Trophoblast cell (in vitro differentiated cells and primary cell): ENCODE measurements around the gene ITGBL1.
A peak's percentile ranks its signal among the peaks of the same experiment; 100 is the strongest.

Source experiments
- DNase-seq, 2 donors: peaks; one replicate each; pipeline ENCODE4 v3.0.0-alpha.2; 2016
- H2AFZ ChIP-seq: 2 replicates; pipeline ENCODE4 v1.6.1; 2013; ENCODE audit warnings: low read length, moderate library complexity, mild to moderate bottlenecking; ENCODE audit not compliant: insufficient read depth, poor library complexity
- H2AK5ac ChIP-seq: 2 replicates; pipeline ENCODE4 v1.6.1; 2013; ENCODE audit warnings: mild to moderate bottlenecking, low read length
- H2BK120ac ChIP-seq: 2 replicates; pipeline ENCODE4 v1.6.1; 2013; ENCODE audit warnings: low read length, mild to moderate bottlenecking, moderate library complexity; ENCODE audit not compliant: insufficient read depth, poor library complexity
- H2BK12ac ChIP-seq: 2 replicates; pipeline ENCODE4 v1.6.1; 2013; ENCODE audit warnings: mild to moderate bottlenecking, low read length, moderate library complexity
- H2BK5ac ChIP-seq: 2 replicates; pipeline ENCODE4 v1.6.1; 2013; ENCODE audit warnings: low read length, low read depth, moderate library complexity, mild to moderate bottlenecking; ENCODE audit not compliant: poor library complexity
- H3K14ac ChIP-seq: 2 replicates; pipeline ENCODE4 v1.6.1; 2013; ENCODE audit warnings: mild to moderate bottlenecking, low read length
- H3K18ac ChIP-seq: 2 replicates; pipeline ENCODE4 v1.6.1; 2013; ENCODE audit warnings: mild to moderate bottlenecking, low read length
- H3K23ac ChIP-seq: 2 replicates; pipeline ENCODE4 v1.6.1; 2013; ENCODE audit warnings: low read length
- H3K27ac ChIP-seq: 2 replicates; pipeline ENCODE4 v1.5.1; 2013; ENCODE audit warnings: low read depth, mild to moderate bottlenecking, inconsistent platforms, low read length, moderate library complexity
- H3K27me3 ChIP-seq: 2 replicates; pipeline ENCODE4 v1.6.1; 2013; ENCODE audit warnings: inconsistent platforms, mild to moderate bottlenecking, low read length, moderate library complexity; ENCODE audit not compliant: insufficient read depth
- H3K36me3 ChIP-seq, 2 experiments: 1 replicate in 1 of 2; 2 replicates in 1 of 2; pipeline ENCODE4 v1.6.1; 2013; ENCODE audit warnings: low read length in 2 of 2, mild to moderate bottlenecking in 2 of 2, moderate library complexity in 1 of 2; ENCODE audit not compliant: insufficient read depth in 2 of 2, control insufficient read depth in 1 of 2
- H3K4ac ChIP-seq: 2 replicates; pipeline ENCODE4 v1.6.1; 2013; ENCODE audit warnings: low read depth, mild to moderate bottlenecking, low read length, moderate library complexity
- H3K4me1 ChIP-seq, 2 experiments: 1 replicate in 1 of 2; 2 replicates in 1 of 2; pipeline ENCODE4 v1.6.1; 2013; ENCODE audit warnings: low read length in 2 of 2, mild to moderate bottlenecking in 2 of 2, moderate library complexity in 1 of 2; ENCODE audit not compliant: insufficient read depth in 2 of 2, control insufficient read depth in 1 of 2
- H3K4me2 ChIP-seq: 2 replicates; pipeline ENCODE4 v1.6.1; 2013; ENCODE audit warnings: inconsistent platforms, mild to moderate bottlenecking, low read length, moderate library complexity
- H3K4me3 ChIP-seq: 2 replicates; pipeline ENCODE4 v1.5.1; 2013; ENCODE audit warnings: mild to moderate bottlenecking, low read depth, low read length, inconsistent platforms
- H3K79me1 ChIP-seq: one replicate; pipeline ENCODE4 v1.6.1; 2013; ENCODE audit warnings: low read length
- H3K79me2 ChIP-seq: 2 replicates; pipeline ENCODE4 v1.6.1; 2013; ENCODE audit warnings: low read length, mild to moderate bottlenecking; ENCODE audit not compliant: control insufficient read depth, insufficient read depth, poor library complexity
- H3K9ac ChIP-seq: 2 replicates; pipeline ENCODE4 v1.6.1; 2013; ENCODE audit warnings: mild to moderate bottlenecking, low read length
- H3K9me3 ChIP-seq: 2 replicates; pipeline ENCODE4 v1.6.1; 2013; ENCODE audit warnings: low read depth, mild to moderate bottlenecking, control low read depth, inconsistent platforms, low read length; ENCODE audit not compliant: insufficient read depth
- H4K12ac ChIP-seq: 2 replicates; pipeline ENCODE4 v1.6.1; 2013; ENCODE audit warnings: low read depth, mild to moderate bottlenecking, low read length, moderate library complexity
- H4K8ac ChIP-seq: 2 replicates; pipeline ENCODE4 v1.6.1; 2013; ENCODE audit warnings: low read depth, mild to moderate bottlenecking, low read length, moderate library complexity
- H4K91ac ChIP-seq: one replicate; pipeline ENCODE4 v1.6.1; 2013; ENCODE audit warnings: low read depth, mild to moderate bottlenecking, low read length, moderate library complexity
- WGBS: extraction: QIAGEN DNeasy Blood & Tissue Kit; methylation state at CpG from one replicate; pipeline ENCODE4 v1.1.7; 2013; ENCODE audit warnings: missing lambda C conversion rate; ENCODE audit not compliant: insufficient read length, insufficient coverage; ENCODE audit errors: extremely low coverage; 5-methylcytosine and 5-hydroxymethylcytosine counted together

The ITGBL1 gene

DNA sequence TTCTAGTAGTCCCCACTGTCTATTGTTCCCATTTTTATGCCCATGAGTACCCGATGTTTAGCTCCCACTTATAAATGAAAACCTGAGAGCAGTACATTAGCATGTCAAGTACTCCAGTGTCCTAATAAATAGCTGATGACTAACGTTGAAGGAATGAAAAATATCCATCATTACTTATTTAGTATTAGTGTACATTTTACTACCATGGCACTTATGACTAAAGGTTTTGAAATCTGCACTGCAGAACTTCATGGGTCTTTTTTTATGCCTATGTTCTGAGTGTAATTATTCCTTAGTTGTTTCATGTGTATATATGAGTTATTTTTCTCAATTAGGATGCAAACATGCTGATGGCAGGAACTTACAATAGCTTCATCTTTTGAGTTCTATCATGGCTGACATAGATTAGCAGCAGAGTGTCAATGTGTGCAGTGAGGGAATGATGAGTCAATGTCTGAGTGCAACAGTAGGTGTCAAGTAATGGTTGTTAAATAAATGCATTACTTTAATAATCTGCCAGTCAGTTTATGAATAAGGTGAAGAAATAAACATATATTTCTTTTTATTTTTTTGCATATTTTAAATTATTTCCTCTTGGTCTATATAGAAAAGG is 188.4 kb downstream of the ITGBL1 start:
- no peak overlapping the region for H2AFZ ChIP-seq
- H4K8ac ChIP-seq, result no peak overlapping the region
- WGBS, result no CpG with 5 or more reads among the region's 2 CpGs
- H3K27me3 ChIP-seq, result no peaks in the 10 kb centered on the region
- no peak overlapping the region for H2BK5ac ChIP-seq
- no peaks in the 10 kb centered on the region for H3K9me3 ChIP-seq
- H3K79me2 ChIP-seq, result no peaks in the 10 kb centered on the region
- no peak overlapping the region for H4K91ac ChIP-seq
- H3K79me1 ChIP-seq, result no peaks in the 10 kb centered on the region
- DNase-seq, result peak; percentile 36 to 82
- no peak overlapping the region for H3K18ac ChIP-seq
- no peak overlapping the region for H2BK120ac ChIP-seq
- H2AK5ac ChIP-seq, result no peak overlapping the region
- H3K23ac ChIP-seq, result no peak overlapping the region
- H3K36me3 ChIP-seq, result no peaks in the 10 kb centered on the region
- H3K4me3 ChIP-seq, result no peak overlapping the region
- no peak overlapping the region for H3K14ac ChIP-seq
- no peak overlapping the region for H3K4ac ChIP-seq
- H4K12ac ChIP-seq, result no peak overlapping the region
- H3K4me2 ChIP-seq, result no peak overlapping the region
- H3K27ac ChIP-seq, result no peak overlapping the region
- H3K4me1 ChIP-seq, result no peaks in the 10 kb centered on the region
- H3K9ac ChIP-seq, result no peak overlapping the region
- no peak overlapping the region for H2BK12ac ChIP-seq

DNA sequence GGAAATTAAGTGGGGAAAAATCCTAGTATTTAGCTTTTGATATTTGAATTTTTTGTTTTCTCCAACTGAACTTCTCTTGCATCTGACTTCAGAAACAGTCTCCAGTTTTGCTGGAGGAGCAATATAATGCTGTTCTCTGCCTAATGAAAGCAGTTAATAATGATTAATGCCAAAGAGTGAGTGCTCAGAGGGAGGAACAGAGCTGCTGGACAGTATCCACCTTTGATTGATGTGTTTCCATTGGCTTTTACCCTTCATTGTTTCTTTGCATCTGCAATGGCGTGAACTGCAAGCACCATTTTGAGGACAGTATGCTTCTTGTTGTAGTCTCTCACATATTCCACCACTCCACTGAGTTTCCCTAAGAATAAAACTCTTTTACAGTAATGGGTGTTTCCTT is 193.4 kb downstream of the ITGBL1 start:
- no peaks in the 10 kb centered on the region for H3K27me3 ChIP-seq
- H4K8ac ChIP-seq, result no peak overlapping the region
- no CpG with 5 or more reads among the region's 1 CpG for WGBS
- no peak overlapping the region for H3K9ac ChIP-seq
- H3K27ac ChIP-seq, result no peak overlapping the region
- no peaks in the 10 kb centered on the region for H3K9me3 ChIP-seq
- no peaks in the 10 kb centered on the region for H3K79me2 ChIP-seq
- H2BK12ac ChIP-seq, result no peak overlapping the region
- no peak overlapping the region for H3K4ac ChIP-seq
- no peak overlapping the region for H3K14ac ChIP-seq
- H2BK120ac ChIP-seq, result no peak overlapping the region
- no peak overlapping the region for H3K18ac ChIP-seq
- no peak overlapping the region for H3K23ac ChIP-seq
- no peak overlapping the region for H2AFZ ChIP-seq
- no peak overlapping the region for H3K4me2 ChIP-seq
- H4K91ac ChIP-seq, result no peak overlapping the region
- no peak overlapping the region for H4K12ac ChIP-seq
- H2AK5ac ChIP-seq, result no peak overlapping the region
- H3K79me1 ChIP-seq, result no peaks in the 10 kb centered on the region
- H3K4me1 ChIP-seq, result no peaks in the 10 kb centered on the region
- H3K4me3 ChIP-seq, result no peak overlapping the region
- DNase-seq, result no peak
- no peaks in the 10 kb centered on the region for H3K36me3 ChIP-seq
- no peak overlapping the region for H2BK5ac ChIP-seq

DNA sequence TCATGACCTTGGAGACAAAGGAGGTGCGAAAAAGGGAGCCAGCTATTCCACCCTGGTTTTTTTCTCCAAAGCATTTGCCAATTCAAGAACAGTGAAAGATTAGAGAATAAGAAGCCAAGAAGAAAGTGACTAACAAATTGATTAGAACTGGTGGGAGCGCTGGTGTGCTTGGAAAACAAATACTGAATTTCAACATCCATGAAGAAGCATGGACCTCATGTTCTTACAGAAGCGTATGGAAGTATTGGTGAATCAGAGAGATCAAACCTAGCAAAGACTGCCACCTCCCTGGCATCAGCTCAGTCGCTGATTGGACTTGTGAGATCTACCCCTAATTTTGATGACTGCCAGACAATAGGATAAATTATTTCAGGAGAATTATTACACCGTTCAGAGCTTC is 195.3 kb downstream of the ITGBL1 start:
- DNase-seq, result no peak

DNA sequence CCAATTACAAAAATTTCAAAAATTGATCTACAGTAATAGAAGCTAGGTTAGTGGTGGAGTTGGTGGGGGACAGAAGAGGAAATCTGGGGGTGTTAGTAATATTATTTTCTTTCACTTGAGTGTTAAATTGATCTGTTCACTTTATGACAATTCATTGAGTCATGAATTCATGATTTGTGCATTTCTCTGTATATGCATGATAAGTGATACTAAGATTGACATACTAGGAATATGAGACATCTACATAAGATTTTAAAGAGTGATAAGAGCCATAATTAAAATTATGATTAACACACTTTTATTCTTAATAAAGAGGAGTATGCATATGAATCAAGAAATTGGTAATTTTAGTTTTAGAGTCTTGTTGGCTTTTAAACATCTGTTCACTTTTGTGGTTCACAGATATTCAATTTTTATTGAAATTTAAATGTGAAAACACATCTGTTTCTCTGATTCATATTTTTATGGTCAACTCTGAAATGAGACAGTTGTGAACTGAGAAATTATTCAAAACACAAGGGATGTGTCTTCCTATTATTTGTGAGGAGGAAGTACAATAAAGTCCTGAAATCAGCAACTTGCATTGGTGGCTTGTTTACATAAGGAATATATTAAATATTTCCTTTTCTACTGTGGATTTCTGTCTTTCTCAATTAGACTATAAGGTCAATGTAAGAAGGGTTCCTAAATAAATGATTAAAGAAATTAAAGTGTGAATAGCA is 196.5 kb downstream of the ITGBL1 start:
- no peak overlapping the region for H3K27ac ChIP-seq
- no peak overlapping the region for H4K12ac ChIP-seq

More for the DNA sequence above, 195.3 kb downstream of the ITGBL1 start:
- no peak overlapping the region for H3K23ac ChIP-seq
- WGBS, result no CpG with 5 or more reads among the region's 5 CpGs
- no peak overlapping the region for H4K8ac ChIP-seq
- H3K79me2 ChIP-seq, result no peaks in the 10 kb centered on the region
- H3K27ac ChIP-seq, result no peak overlapping the region
- H2AFZ ChIP-seq, result no peak overlapping the region
- no peak overlapping the region for H2BK12ac ChIP-seq
- H3K36me3 ChIP-seq, result no peaks in the 10 kb centered on the region
- no peaks in the 10 kb centered on the region for H3K4me1 ChIP-seq
- H3K4me3 ChIP-seq, result no peak overlapping the region
- H3K9me3 ChIP-seq, result no peaks in the 10 kb centered on the region
- H3K27me3 ChIP-seq, result no peaks in the 10 kb centered on the region
- H2BK120ac ChIP-seq, result no peak overlapping the region
- H2BK5ac ChIP-seq, result no peak overlapping the region
- H2AK5ac ChIP-seq, result no peak overlapping the region
- no peak overlapping the region for H3K9ac ChIP-seq
- no peak overlapping the region for H4K12ac ChIP-seq
- no peak overlapping the region for H3K14ac ChIP-seq
- H3K18ac ChIP-seq, result no peak overlapping the region
- H4K91ac ChIP-seq, result no peak overlapping the region
- no peak overlapping the region for H3K4ac ChIP-seq
- H3K4me2 ChIP-seq, result no peak overlapping the region
- H3K79me1 ChIP-seq, result no peaks in the 10 kb centered on the region

More for the DNA sequence above, 196.5 kb downstream of the ITGBL1 start:
- H3K9ac ChIP-seq, result no peak overlapping the region
- H3K79me2 ChIP-seq, result no peaks in the 10 kb centered on the region
- no peak overlapping the region for H3K4me3 ChIP-seq
- no peak overlapping the region for H4K91ac ChIP-seq
- no peak overlapping the region for H3K18ac ChIP-seq
- no peak overlapping the region for H2AFZ ChIP-seq
- no peak overlapping the region for H2BK120ac ChIP-seq
- no peak overlapping the region for H2AK5ac ChIP-seq
- H4K8ac ChIP-seq, result no peak overlapping the region
- H2BK12ac ChIP-seq, result no peak overlapping the region
- H3K4ac ChIP-seq, result no peak overlapping the region
- H3K9me3 ChIP-seq, result no peaks in the 10 kb centered on the region
- no peak overlapping the region for H3K14ac ChIP-seq
- no peak overlapping the region for H2BK5ac ChIP-seq
- no peak for DNase-seq
- no peaks in the 10 kb centered on the region for H3K79me1 ChIP-seq
- no peaks in the 10 kb centered on the region for H3K4me1 ChIP-seq
- no peaks in the 10 kb centered on the region for H3K27me3 ChIP-seq
- no peak overlapping the region for H3K4me2 ChIP-seq
- no peaks in the 10 kb centered on the region for H3K36me3 ChIP-seq
- H3K23ac ChIP-seq, result no peak overlapping the region
